ENCODE results near the gene ARID3A. TPM values are rescaled to one million over a fixed set of nuclear protein-coding genes. Genes with fewer than 3 reads are reported as not detected.

The ARID3A gene
- total and polyA plus RNA-seq, 2 of the 8 experiments (the other 6 are each of a cell fraction or from before 2014, with no cell fraction given) = 40.5 to 77.4 TPM

DNA sequence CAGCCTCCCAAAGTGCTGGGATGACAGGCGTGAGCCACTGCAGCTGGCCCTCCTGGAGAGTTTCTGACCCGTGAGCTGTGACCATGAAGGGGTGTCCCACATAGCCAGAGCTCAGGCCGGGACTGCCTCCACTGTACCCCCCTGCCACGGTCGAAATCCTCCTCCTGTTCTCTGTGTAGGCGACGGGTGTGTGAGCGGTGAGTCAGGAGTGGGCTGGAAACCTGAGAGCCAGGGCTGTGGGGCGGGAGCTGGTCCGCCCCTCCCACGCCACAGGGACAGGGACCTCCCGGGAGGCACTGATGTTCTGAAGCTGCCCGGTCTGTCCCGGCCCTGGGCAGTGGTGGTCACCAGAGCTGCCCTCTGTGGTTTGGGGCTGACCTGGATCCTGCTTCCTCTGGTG, 62.2 kb downstream of the ARID3A start:
- no peak for FAIRE-seq
- WGBS, 2 experiments (ENCODE audit: extremely low coverage in 1 of 2, insufficient coverage in 1 of 2, insufficient read length in 1 of 2, insufficient replicate concordance in 2 of 2, low coverage in 1 of 2, low lambda C conversion rate in 2 of 2, missing lambda C conversion rate in 1 of 2) = 76% methylated on average over 14 of the region's 14 CpGs; no CpG with 5 or more reads in 1 of the 2 experiments
- TF ChIP-seq TCF12 (IDR thresholded peaks at IDR 0.05; ENCODE audit: low read depth, low read length) = no peak
- no peak for TF ChIP-seq GABPA (IDR thresholded peaks at IDR 0.05; ENCODE audit: borderline replicate concordance, insufficient read depth, low read length)
- no peak for TF ChIP-seq EGR1 (IDR thresholded peaks at IDR 0.05; ENCODE audit: borderline replicate concordance, low read depth, low read length)
- TF ChIP-seq HDAC2 (IDR thresholded peaks at IDR 0.05; ENCODE audit: borderline replicate concordance in 1 of 2, low read depth in 2 of 2, low read length in 2 of 2) = no peak
- no peak for TF ChIP-seq SAP30 (IDR thresholded peaks at IDR 0.05; ENCODE audit: insufficient read depth, insufficient replicate concordance, low read length)
- TF ChIP-seq CTBP2 (IDR thresholded peaks at IDR 0.05; ENCODE audit: borderline replicate concordance, insufficient read depth, insufficient read length, low read length) = no peak
- TF ChIP-seq SIRT6 (IDR thresholded peaks at IDR 0.05; ENCODE audit: low read length) = no peak
- TF ChIP-seq BRCA1 (IDR thresholded peaks at IDR 0.05; ENCODE audit: low read depth, low read length) = no peak
- TF ChIP-seq, protein P1, sequence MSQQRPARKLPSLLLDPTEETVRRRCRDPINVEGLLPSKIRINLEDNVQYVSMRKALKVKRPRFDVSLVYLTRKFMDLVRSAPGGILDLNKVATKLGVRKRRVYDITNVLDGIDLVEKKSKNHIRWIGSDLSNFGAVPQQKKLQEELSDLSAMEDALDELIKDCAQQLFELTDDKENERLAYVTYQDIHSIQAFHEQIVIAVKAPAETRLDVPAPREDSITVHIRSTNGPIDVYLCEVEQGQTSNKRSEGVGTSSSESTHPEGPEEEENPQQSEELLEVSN (IDR thresholded peaks at IDR 0.05) = no peak
- no peak for TF ChIP-seq BACH1 (IDR thresholded peaks at IDR 0.05; ENCODE audit: low read length)
- TF ChIP-seq SP2 (IDR thresholded peaks at IDR 0.05; ENCODE audit: low read length) = no peak

More for the DNA sequence above, 62.2 kb downstream of the ARID3A start:
- H2BK15ac ChIP-seq (ENCODE audit: low read length) = no peak overlapping the region
- no peak overlapping the region for H4K8ac ChIP-seq (ENCODE audit: extremely low read depth, insufficient read depth, low read length)
- no peak overlapping the region for H2AFZ ChIP-seq (ENCODE audit: low read length)
- POLR2A ChIA-PET (ENCODE audit: partially characterized antibody) = interaction anchor here (0.7 to 4.8 kb wide), 7 partner anchors 8 to 79 kb away, joined by 3 to 33 read pairs (median 3); partner anchors contain the start of genes ARHGAP45, RNU6-2 and TMEM259
- no peak overlapping the region for H4K91ac ChIP-seq (replicated peaks; ENCODE audit: insufficient read length, low read length)
- peaks cover 0 to 4% (median under 1%) of the 10 kb centered on the region in 4 experiments; a peak in 4 of 7 replicates for H3K4me1 ChIP-seq (replicated peaks in 1 of 4; ENCODE audit: control insufficient read depth in 3 of 4, insufficient read depth in 4 of 4, low read length in 3 of 4)
- H3K27ac ChIP-seq (ENCODE audit: low read depth, low read length) = no peak overlapping the region
- H2BK12ac ChIP-seq (ENCODE audit: low read depth, low read length) = no peak overlapping the region
- H3K79me1 ChIP-seq (ENCODE audit: low read depth, low read length) = peaks cover 5% of the 10 kb centered on the region
- H4K5ac ChIP-seq (ENCODE audit: insufficient read length, low read depth, low read length) = no peak overlapping the region
- no peak overlapping the region for H3K14ac ChIP-seq (ENCODE audit: insufficient read length)
- peaks cover 4 to 16% of the 10 kb centered on the region in 2 experiments for H4K20me1 ChIP-seq (replicated peaks in 1 of 2; ENCODE audit: control insufficient read depth in 1 of 2, insufficient read depth in 2 of 2, low read length in 2 of 2)
- DNase-seq (ENCODE audit: low read depth in 1 of 2, low spot score in 2 of 2) = no peak
- no peak overlapping the region for H3K4me3 ChIP-seq (ENCODE audit: extremely low read depth in 1 of 4, insufficient read depth in 2 of 4, low read depth in 3 of 4, low read length in 4 of 4)
- no peaks in the 10 kb centered on the region for H3K27me3 ChIP-seq (replicated peaks in 1 of 4; ENCODE audit: control insufficient read depth in 3 of 4, extremely low read depth in 1 of 4, insufficient read depth in 3 of 4, low read length in 3 of 4)
- peaks cover 7 to 31% (median 22%) of the 10 kb centered on the region in 4 experiments; a peak in 6 of 8 replicates for H3K36me3 ChIP-seq (ENCODE audit: control insufficient read depth in 2 of 4, insufficient read depth in 4 of 4, low read length in 3 of 4)
- H3K9ac ChIP-seq (replicated peaks in 1 of 4; ENCODE audit: extremely low read depth in 1 of 4, low read depth in 3 of 4, low read length in 3 of 4) = no peak overlapping the region
- H2BK5ac ChIP-seq (ENCODE audit: low read depth, low read length) = no peak overlapping the region
- CTCF ChIA-PET (ENCODE audit: partially characterized antibody) = interaction anchor here (0.9 to 1.6 kb wide), 8 partner anchors 16 to 252 kb away, joined by 3 to 7 read pairs (median 3); no protein-coding TSS in a partner anchor
- no peak overlapping the region for H3K4me2 ChIP-seq (ENCODE audit: insufficient read depth in 1 of 2, low read depth in 2 of 2, low read length in 2 of 2)
- H3K79me2 ChIP-seq (ENCODE audit: control insufficient read depth in 1 of 2, insufficient read depth in 2 of 2, low read length in 2 of 2) = peaks cover 0 to 17% of the 10 kb centered on the region in 2 experiments; a peak in 2 of 4 replicates
- no peak overlapping the region for H2AK5ac ChIP-seq (ENCODE audit: low read depth, low read length)
- no peak overlapping the region for H3K56ac ChIP-seq (replicated peaks; ENCODE audit: insufficient read length, low read depth, low read length)
- no peaks in the 10 kb centered on the region for H3K9me3 ChIP-seq (ENCODE audit: insufficient read depth in 2 of 2, low read depth in 1 of 2, low read length in 1 of 2)
- H3K4ac ChIP-seq (replicated peaks; ENCODE audit: insufficient read length, low read depth, low read length) = no peak overlapping the region
- no peak overlapping the region for H2BK20ac ChIP-seq (ENCODE audit: low read length)
- no peak overlapping the region for H2BK120ac ChIP-seq (replicated peaks; ENCODE audit: low read depth, low read length)
- no peak overlapping the region for H3K23ac ChIP-seq (ENCODE audit: insufficient read length)
- H3K23me2 ChIP-seq (ENCODE audit: low read depth, low read length) = peaks cover 4% of the 10 kb centered on the region; the same call in 1 of the 2 replicates
- H3K18ac ChIP-seq (ENCODE audit: extremely low read depth, low read length) = no peak overlapping the region
